ENCODE data around the gene CABP7.

- no peak for TF ChIP-seq EZH2 (IDR thresholded peaks at IDR 0.05)
- TF ChIP-seq FOXP2 (optimal IDR thresholded peaks at IDR 0.05; ENCODE audit: control extremely low read depth, extremely low read length, insufficient read depth), result no peak
Measured at GRCh38 chr22:29733362-29734201, 13.8 kb downstream of the CABP7 start.
